Activated CD8-positive, alpha-beta T cell treated with anti-CD3 and anti-CD28 coated beads, Interleukin-2, amount 10 ng/mL, durations not matched to agents 7 days and 5 days (primary cell): Measurements from ENCODE around the gene TMEM121. TPM values are rescaled to one million over a fixed set of nuclear protein-coding genes. Genes with fewer than 3 reads are reported as not detected.
"Not testable (repeated sequence)": the region's sequence is repeated elsewhere in the genome, so short reads cannot be mapped to it uniquely, and the experiment has no call there.

Experiments
- ATAC-seq: fragments of 150-1000 bp; cut with Tn5 transposase; one replicate; pipeline ENCODE4 v1.10.0; 2021; ENCODE audit warnings: moderate library complexity
- CTCF ChIA-PET: fragments of 350-600 bp; sonication (Branson Sonifier 250); formaldehyde crosslinking; loops from one replicate; lab custom pipeline; 2021; ENCODE audit warnings: antibody characterized with exemption; lab: Charles Lee
- POLR2A ChIA-PET: fragments of 350-600 bp; sonication (Branson Sonifier 250); formaldehyde crosslinking; loops from one replicate; lab custom pipeline; 2021; ENCODE audit warnings: antibody characterized with exemption; lab: Charles Lee
- DNase-seq: peaks from one replicate; pipeline ENCODE4 v3.0.0-alpha.2; 2020
- H3K27ac Mint-ChIP-seq: one replicate; pipeline ENCODE4 v1.8.0; 2021; ENCODE audit warnings: mild to moderate bottlenecking, mixed read lengths
- H3K27me3 Mint-ChIP-seq: one replicate; pipeline ENCODE4 v1.8.0; 2021; ENCODE audit warnings: low read depth, mixed read lengths
- H3K36me3 Mint-ChIP-seq: one replicate; pipeline ENCODE4 v1.8.0; 2021; ENCODE audit warnings: low read depth, mixed read lengths
- H3K4me1 Mint-ChIP-seq: one replicate; pipeline ENCODE4 v1.8.0; 2021; ENCODE audit warnings: low read depth, mixed read lengths
- H3K4me3 Mint-ChIP-seq: one replicate; pipeline ENCODE4 v1.8.0; 2021; ENCODE audit warnings: mild to moderate bottlenecking, mixed read lengths
- H3K9me3 Mint-ChIP-seq: one replicate; pipeline ENCODE4 v1.8.0; 2022; ENCODE audit warnings: mixed read lengths; ENCODE audit not compliant: insufficient read depth
- total RNA-seq, 2 experiments: library from RNA; stranded (reverse); gene quantifications; one replicate each; pipeline ENCODE4 v1.2.3, GENCODE V29; 2021

TMEM121 gene
- total RNA-seq, 2 experiments from 2014 or later = 8.6 to 9.2 TPM

GRCh38 chr14:105562713-105563346, 36.4 kb downstream of the TMEM121 start:
- Mint-ChIP-seq H3K27ac (peak overlapping the region; percentile 20), H3K4me1 (no peaks in the 10 kb centered on the region), H3K27me3 (peaks cover under 1% of the 10 kb centered on the region), H3K9me3 (no peaks in the 10 kb centered on the region), H3K36me3 (no peaks in the 10 kb centered on the region), H3K4me3 (no peak overlapping the region)
- ChIA-PET CTCF (no interaction called here), POLR2A (no interaction called here)
- DNase-seq = no peak
- no peak for ATAC-seq

GRCh38 chr14:105563347-105563737, 37.0 kb downstream of the TMEM121 start:
- POLR2A ChIA-PET = no interaction called here
- DNase-seq (no peak), ATAC-seq (no peak)
- Mint-ChIP-seq H3K9me3 (no peaks in the 10 kb centered on the region), H3K36me3 (no peaks in the 10 kb centered on the region), H3K27me3 (no peaks in the 10 kb centered on the region), H3K27ac (no peak overlapping the region), H3K4me1 (no peaks in the 10 kb centered on the region), H3K4me3 (no peak overlapping the region)
- CTCF ChIA-PET = no interaction called here

GRCh38 chr14:105564536-105564935, 38.2 kb downstream of the TMEM121 start:
- H3K36me3 Mint-ChIP-seq, CTCF ChIA-PET, POLR2A ChIA-PET, H3K4me3 Mint-ChIP-seq, ATAC-seq, H3K27ac Mint-ChIP-seq, DNase-seq, H3K27me3 Mint-ChIP-seq, H3K4me1 Mint-ChIP-seq, H3K9me3 Mint-ChIP-seq: not testable (repeated sequence)

- DNase-seq, H3K36me3 Mint-ChIP-seq, H3K27me3 Mint-ChIP-seq, CTCF ChIA-PET, ATAC-seq, H3K4me1 Mint-ChIP-seq, H3K27ac Mint-ChIP-seq, H3K9me3 Mint-ChIP-seq, POLR2A ChIA-PET, H3K4me3 Mint-ChIP-seq: not testable (repeated sequence)
Measured at GRCh38 chr14:105565185-105565919, 39.0 kb downstream of the TMEM121 start.

GRCh38 chr14:105566248-105567163, 40.1 kb downstream of the TMEM121 start:
- CTCF ChIA-PET = not testable (repeated sequence)

GRCh38 chr14:105567164-105568103, 41.1 kb downstream of the TMEM121 start:
- DNase-seq, H3K4me3 Mint-ChIP-seq, CTCF ChIA-PET, POLR2A ChIA-PET, H3K9me3 Mint-ChIP-seq, H3K4me1 Mint-ChIP-seq, ATAC-seq, H3K27me3 Mint-ChIP-seq, H3K27ac Mint-ChIP-seq, H3K36me3 Mint-ChIP-seq: not testable (repeated sequence)

More at GRCh38 chr14:105566248-105567163, 40.1 kb downstream of the TMEM121 start:
- H3K4me3 Mint-ChIP-seq, H3K4me1 Mint-ChIP-seq, H3K9me3 Mint-ChIP-seq, H3K36me3 Mint-ChIP-seq, H3K27me3 Mint-ChIP-seq, ATAC-seq, POLR2A ChIA-PET, H3K27ac Mint-ChIP-seq, DNase-seq: not testable (repeated sequence)

- H3K4me1 Mint-ChIP-seq, H3K9me3 Mint-ChIP-seq, DNase-seq, CTCF ChIA-PET, H3K27me3 Mint-ChIP-seq, H3K4me3 Mint-ChIP-seq, H3K27ac Mint-ChIP-seq, H3K36me3 Mint-ChIP-seq, POLR2A ChIA-PET: not testable (repeated sequence)
- ATAC-seq = peak; percentile 65
Measured at GRCh38 chr14:105568140-105568843, 41.9 kb downstream of the TMEM121 start.

- DNase-seq (no peak), ATAC-seq (no peak)
- no peak overlapping the region for H3K27ac Mint-ChIP-seq
- CTCF ChIA-PET = no interaction called here
- H3K36me3 Mint-ChIP-seq = no peaks in the 10 kb centered on the region
- POLR2A ChIA-PET = no interaction called here
- H3K4me3 Mint-ChIP-seq = no peak overlapping the region
- H3K4me1 Mint-ChIP-seq = no peaks in the 10 kb centered on the region
- H3K27me3 Mint-ChIP-seq = no peaks in the 10 kb centered on the region
- H3K9me3 Mint-ChIP-seq = no peaks in the 10 kb centered on the region
Measured at GRCh38 chr14:105568859-105569766, 42.7 kb downstream of the TMEM121 start.

GRCh38 chr14:105570482-105570881, 44.1 kb downstream of the TMEM121 start:
- ATAC-seq = no peak
- ChIA-PET CTCF (no interaction called here), POLR2A (no interaction called here)
- Mint-ChIP-seq H3K4me1 (no peaks in the 10 kb centered on the region), H3K36me3 (no peaks in the 10 kb centered on the region), H3K27me3 (no peaks in the 10 kb centered on the region), H3K4me3 (no peak overlapping the region), H3K27ac (no peak overlapping the region), H3K9me3 (no peaks in the 10 kb centered on the region)
- no peak for DNase-seq

GRCh38 chr14:105571181-105571951, 45.0 kb downstream of the TMEM121 start:
- CTCF ChIA-PET, H3K4me1 Mint-ChIP-seq: not testable (repeated sequence)

More at GRCh38 chr14:105571181-105571951, 45.0 kb downstream of the TMEM121 start:
- H3K9me3 Mint-ChIP-seq, ATAC-seq, H3K27ac Mint-ChIP-seq, DNase-seq, H3K4me3 Mint-ChIP-seq, POLR2A ChIA-PET, H3K27me3 Mint-ChIP-seq, H3K36me3 Mint-ChIP-seq: not testable (repeated sequence)
